GM23338 (cell line): ENCODE results near the gene WNT6. TPM values are rescaled to one million over a fixed set of nuclear protein-coding genes. Genes with fewer than 3 reads are reported as not detected.

Experiments
- ATAC-seq: fragments of 200-7000 bp; cut with Tn5 transposase; 3 replicates; pipeline ENCODE4 v1.9.1; 2020
- DNase-seq: peaks from one replicate; pipeline ENCODE4 v3.0.0-alpha.2; 2015; ENCODE audit warnings: low spot score
- H2AFZ ChIP-seq: fragments of 200-600 bp; sonication (generic); 2 replicates; pipeline ENCODE4 v1.8.0; 2016; ENCODE audit warnings: antibody characterized with exemption, mild to moderate bottlenecking, moderate library complexity
- H3F3A ChIP-seq: fragments of 200-600 bp; sonication (generic); replicated peaks from 2 replicates; pipeline ENCODE4 v1.8.0; 2017; ENCODE audit warnings: antibody characterized with exemption, mixed run types, low read depth
- H3K27ac ChIP-seq: fragments of 200-600 bp; sonication (generic); 2 replicates; pipeline ENCODE4 v1.6.1; 2016; ENCODE audit warnings: low read depth
- H3K27me3 ChIP-seq: fragments of 200-600 bp; sonication (generic); 2 replicates; pipeline ENCODE4 v1.8.0; 2016; ENCODE audit warnings: mild to moderate bottlenecking, mixed run types, moderate library complexity; ENCODE audit not compliant: insufficient read depth
- H3K36me3 ChIP-seq: fragments of 200-600 bp; sonication (generic); 2 replicates; pipeline ENCODE4 v1.8.0; 2016; ENCODE audit warnings: mild to moderate bottlenecking; ENCODE audit not compliant: insufficient read depth
- H3K4me1 ChIP-seq: fragments of 200-600 bp; sonication (generic); 2 replicates; pipeline ENCODE4 v1.8.0; 2016; ENCODE audit warnings: mild to moderate bottlenecking, moderate library complexity; ENCODE audit not compliant: insufficient read depth
- H3K4me2 ChIP-seq: fragments of 200-600 bp; sonication (generic); 2 replicates; pipeline ENCODE4 v1.7.1; 2017; ENCODE audit warnings: mixed run types
- H3K4me3 ChIP-seq: fragments of 200-600 bp; sonication (generic); 2 replicates; pipeline ENCODE4 v1.6.1; 2016; ENCODE audit warnings: mixed run types
- H3K79me2 ChIP-seq: fragments of 200-600 bp; sonication (generic); replicated peaks from 2 replicates; pipeline ENCODE4 v1.8.0; 2017; ENCODE audit warnings: mild to moderate bottlenecking; ENCODE audit not compliant: insufficient read depth
- H3K9me2 ChIP-seq: fragments of 200-600 bp; sonication (generic); 2 replicates; pipeline ENCODE4 v1.8.0; 2017; ENCODE audit not compliant: insufficient read depth
- H4K20me1 ChIP-seq: fragments of 200-600 bp; sonication (generic); replicated peaks from 2 replicates; pipeline ENCODE4 v1.8.0; 2017; ENCODE audit warnings: mild to moderate bottlenecking; ENCODE audit not compliant: insufficient read depth
- H3K27ac Mint-ChIP-seq: 2 replicates; pipeline ENCODE4 v1.8.0; 2020; ENCODE audit warnings: inconsistent platforms, mild to moderate bottlenecking, moderate library complexity, mixed read lengths
- H3K27me3 Mint-ChIP-seq: 3 replicates; pipeline ENCODE4 v1.8.0; 2022; ENCODE audit warnings: low read depth, mild to moderate bottlenecking, moderate library complexity, mixed read lengths, inconsistent platforms; ENCODE audit not compliant: insufficient read depth, poor library complexity
- H3K36me3 Mint-ChIP-seq: 3 replicates; pipeline ENCODE4 v1.8.0; 2021; ENCODE audit warnings: low read depth, mild to moderate bottlenecking, inconsistent platforms, moderate library complexity, mixed read lengths
- H3K4me1 Mint-ChIP-seq: 3 replicates; pipeline ENCODE4 v1.8.0; 2020; ENCODE audit warnings: mild to moderate bottlenecking, inconsistent platforms, mixed read lengths
- H3K4me3 Mint-ChIP-seq: 3 replicates; pipeline ENCODE4 v1.8.0; 2021; ENCODE audit warnings: moderate library complexity, mild to moderate bottlenecking, inconsistent platforms, mixed read lengths
- H3K9me3 Mint-ChIP-seq: 3 replicates; pipeline ENCODE4 v1.8.0; 2020; ENCODE audit warnings: moderate library complexity, mild to moderate bottlenecking, inconsistent platforms, mixed read lengths
- CTCF ChIP-seq, 2 experiments: fragments of 200-600 bp in 1 of 2; sonication (generic) in 1 of 2; conservative IDR thresholded peaks; 2 replicates each; pipeline versions ENCODE4 v1.5.1 to v1.6.1; 2016 to 2017; ENCODE audit warnings: antibody characterized with exemption in 2 of 2, low read depth in 2 of 2, mild to moderate bottlenecking in 2 of 2, moderate library complexity in 1 of 2
- EZH2 ChIP-seq: fragments of 200-600 bp; sonication (generic); IDR thresholded peaks from one replicate; pipeline ENCODE4 v1.8.0; 2017; ENCODE audit warnings: antibody characterized with exemption, mild to moderate bottlenecking, low read depth; ENCODE audit not compliant: unreplicated experiment
- EZH2phosphoT487 ChIP-seq: fragments of 200-600 bp; sonication (generic); IDR thresholded peaks from one replicate; pipeline ENCODE4 v1.8.1; 2018; ENCODE audit warnings: antibody characterized with exemption; ENCODE audit not compliant: unreplicated experiment
- REST ChIP-seq: IDR thresholded peaks from one replicate; pipeline ENCODE4 v1.6.1; 2018; ENCODE audit warnings: antibody characterized with exemption; ENCODE audit not compliant: unreplicated experiment
- STAT1 ChIP-seq: IDR thresholded peaks from one replicate; pipeline ENCODE4 v1.6.1; 2016; ENCODE audit warnings: antibody characterized with exemption; ENCODE audit not compliant: unreplicated experiment
- polyA plus RNA-seq: library from polyadenylated mRNA; unstranded; fragments of >200 nt; fragmentation: Nextera tagmentation; extraction: Ambion mirVana; gene quantifications from 2 replicates; pipeline ENCODE4 v1.2.1, GENCODE V29; 2016
- total RNA-seq: library from RNA; depleted of rRNA; stranded (reverse); fragments of >200 nt; shearing (Covaris generic); gene quantifications from 2 replicates; pipeline ENCODE4 v1.2.3, GENCODE V29; 2014

Gene WNT6
- total and polyA plus RNA-seq, 2 experiments from 2014 or later, result not detected

- peak; percentile 69 for TF ChIP-seq EZH2
Measured at GRCh38 chr2:218878486-218878885, 18.9 kb downstream of the WNT6 start (continued).

- Mint-ChIP-seq H3K4me1 (peaks cover 20% of the 10 kb centered on the region), H3K36me3 (no peaks in the 10 kb centered on the region), H3K27ac (no peak overlapping the region), H3K27me3 (peaks cover 95% of the 10 kb centered on the region), H3K4me3 (peak overlapping the region; percentile 57), H3K9me3 (no peaks in the 10 kb centered on the region)
- no peaks in the 10 kb centered on the region for H3K79me2 ChIP-seq
- DNase-seq (no peak), ATAC-seq (no peak)
- H4K20me1 ChIP-seq, result peaks cover 25% of the 10 kb centered on the region
- no peak overlapping the region for H2AFZ ChIP-seq
- H3K4me3 ChIP-seq, result no peak overlapping the region
- H3K4me2 ChIP-seq, result no peak overlapping the region
- H3K4me1 ChIP-seq, result peaks cover 14% of the 10 kb centered on the region; the same call in 1 of the 2 replicates
- no peak overlapping the region for H3K27ac ChIP-seq
- TF ChIP-seq CTCF (conservative IDR thresholded peaks at IDR 0.05; ENCODE audit: low read depth in 2 of 2), result no peak
- TF ChIP-seq EZH2phosphoT487, result peak; percentile 45
- H3F3A ChIP-seq, result no peaks in the 10 kb centered on the region
- no peaks in the 10 kb centered on the region for H3K9me2 ChIP-seq
- peaks cover 98% of the 10 kb centered on the region for H3K27me3 ChIP-seq
- H3K36me3 ChIP-seq, result no peaks in the 10 kb centered on the region
Measured at GRCh38 chr2:218878926-218879761, 19.5 kb downstream of the WNT6 start.

- H4K20me1 ChIP-seq, result peaks cover 21% of the 10 kb centered on the region
- H3K27me3 ChIP-seq, result peaks cover 98% of the 10 kb centered on the region
- no peaks in the 10 kb centered on the region for H3K36me3 ChIP-seq
- Mint-ChIP-seq H3K4me1 (peaks cover 26% of the 10 kb centered on the region), H3K27me3 (peaks cover 95% of the 10 kb centered on the region), H3K27ac (no peak overlapping the region), H3K36me3 (no peaks in the 10 kb centered on the region; the same call in 2 of the 3 replicates), H3K9me3 (no peaks in the 10 kb centered on the region), H3K4me3 (peak overlapping the region; percentile 57)
- no peak overlapping the region for H3K27ac ChIP-seq
- peak overlapping the region; percentile 46 for H3K4me3 ChIP-seq
- H3F3A ChIP-seq, result no peaks in the 10 kb centered on the region
- peak overlapping the region; percentile 66 for H3K4me2 ChIP-seq
- ATAC-seq (no peak), DNase-seq (no peak)
- TF ChIP-seq STAT1 (no peak), REST (no peak), EZH2 (peak; percentile 85)
- H3K79me2 ChIP-seq, result no peaks in the 10 kb centered on the region
- peaks cover 14% of the 10 kb centered on the region; the same call in 1 of the 2 replicates for H3K4me1 ChIP-seq
- no peak overlapping the region for H2AFZ ChIP-seq
- H3K9me2 ChIP-seq, result no peaks in the 10 kb centered on the region
Measured at GRCh38 chr2:218879776-218880101, 20.1 kb downstream of the WNT6 start.
